Brain microvascular endothelial cell (primary cell): ENCODE data around the gene RALGAPA2.

Experiments
- DNase-seq: peaks from one replicate; pipeline ENCODE4 v3.0.0-alpha.2; 2020
- H3K27ac ChIP-seq: fragments of 250-450 bp; sonication (Bioruptor Pico); 2 replicates; pipeline ENCODE4 v1.5.1; 2020; ENCODE audit warnings: mild to moderate bottlenecking, moderate library complexity
- H3K27me3 ChIP-seq: fragments of 250-450 bp; sonication (Bioruptor Pico); replicated peaks from 2 replicates; pipeline ENCODE4 v1.5.1; 2020; ENCODE audit warnings: mild to moderate bottlenecking
- H3K36me3 ChIP-seq: fragments of 250-450 bp; sonication (Bioruptor Pico); replicated peaks from 2 replicates; pipeline ENCODE4 v1.5.1; 2020; ENCODE audit warnings: mild to moderate bottlenecking
- H3K4me3 ChIP-seq: 2 replicates; pipeline ENCODE4 v1.5.1; 2011; ENCODE audit warnings: low read depth, mild to moderate bottlenecking, control low read depth, low read length, moderate library complexity
- in situ Hi-C: cut with HindIII; loops from 2 replicates; pipeline ENCODE4 v1.10.0; 2017; ENCODE audit warnings: low sequenced_read_pairs, low pct_ligation_motif_present
- TF ChIP-seq, protein P1 (sequence below): IDR thresholded peaks from 2 replicates; pipeline ENCODE4 v1.5.1; 2011; ENCODE audit warnings: low read depth, mild to moderate bottlenecking, moderate library complexity, low read length, control low read depth, inconsistent platforms; ENCODE audit errors: missing control alignments

Gene RALGAPA2

DNA sequence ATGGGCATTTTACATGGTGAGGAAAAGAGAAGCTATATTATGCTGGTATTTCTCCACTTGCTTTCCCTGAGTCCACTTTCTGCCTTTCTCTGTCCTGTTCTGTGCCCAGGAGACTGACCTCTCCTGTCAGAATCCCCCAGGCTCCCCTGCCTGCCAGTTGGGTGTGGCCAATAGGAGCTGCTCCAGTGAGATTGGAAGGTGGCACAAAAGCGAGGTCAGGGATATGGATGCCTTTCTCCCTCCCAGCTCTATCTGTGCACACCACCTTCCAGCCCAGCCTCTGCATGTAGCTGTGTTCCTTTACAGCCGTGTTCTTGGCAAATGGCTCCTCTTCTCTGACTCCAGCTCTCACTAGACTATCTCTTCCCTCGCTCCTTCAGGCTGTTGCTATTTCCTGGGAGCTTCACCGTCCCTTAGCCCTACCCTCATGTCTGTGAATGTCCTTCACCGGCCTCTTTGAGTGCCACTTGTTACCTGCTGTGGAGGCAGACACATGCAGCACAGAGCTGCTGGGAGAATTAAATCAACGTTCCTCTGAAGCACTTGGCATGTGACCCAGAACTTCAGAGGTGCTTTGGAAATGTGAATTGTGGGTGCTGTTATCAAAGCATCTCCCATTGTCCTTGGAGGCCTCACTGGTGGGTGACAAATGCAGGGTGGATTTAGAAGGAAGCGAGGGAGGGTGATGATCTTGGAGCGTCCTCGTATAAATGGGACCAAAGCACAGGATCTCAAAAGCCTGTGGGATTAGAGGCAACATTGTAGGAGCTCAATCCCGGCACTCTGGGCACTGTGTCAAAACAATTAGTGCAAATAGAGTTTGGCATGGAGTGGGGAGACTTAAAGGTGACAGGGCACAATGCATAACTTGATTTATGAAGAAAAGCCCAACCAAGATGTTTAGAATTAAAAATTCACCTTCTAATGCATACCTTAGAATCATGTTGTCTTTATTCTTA lies 28.9 kb upstream of the RALGAPA2 start:
- no peak overlapping the region for H3K27ac ChIP-seq
- TF ChIP-seq, protein P1, sequence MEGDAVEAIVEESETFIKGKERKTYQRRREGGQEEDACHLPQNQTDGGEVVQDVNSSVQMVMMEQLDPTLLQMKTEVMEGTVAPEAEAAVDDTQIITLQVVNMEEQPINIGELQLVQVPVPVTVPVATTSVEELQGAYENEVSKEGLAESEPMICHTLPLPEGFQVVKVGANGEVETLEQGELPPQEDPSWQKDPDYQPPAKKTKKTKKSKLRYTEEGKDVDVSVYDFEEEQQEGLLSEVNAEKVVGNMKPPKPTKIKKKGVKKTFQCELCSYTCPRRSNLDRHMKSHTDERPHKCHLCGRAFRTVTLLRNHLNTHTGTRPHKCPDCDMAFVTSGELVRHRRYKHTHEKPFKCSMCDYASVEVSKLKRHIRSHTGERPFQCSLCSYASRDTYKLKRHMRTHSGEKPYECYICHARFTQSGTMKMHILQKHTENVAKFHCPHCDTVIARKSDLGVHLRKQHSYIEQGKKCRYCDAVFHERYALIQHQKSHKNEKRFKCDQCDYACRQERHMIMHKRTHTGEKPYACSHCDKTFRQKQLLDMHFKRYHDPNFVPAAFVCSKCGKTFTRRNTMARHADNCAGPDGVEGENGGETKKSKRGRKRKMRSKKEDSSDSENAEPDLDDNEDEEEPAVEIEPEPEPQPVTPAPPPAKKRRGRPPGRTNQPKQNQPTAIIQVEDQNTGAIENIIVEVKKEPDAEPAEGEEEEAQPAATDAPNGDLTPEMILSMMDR, result no peak
- in situ Hi-C loops, result no loop called here

GRCh38 chr20:20740541-20740940 lies 28.1 kb upstream of the RALGAPA2 start:
- Histone ChIP-seq H3K36me3 (no peaks in the 10 kb centered on the region), H3K27me3 (no peaks in the 10 kb centered on the region), H3K27ac (no peak overlapping the region), H3K4me3 (no peak overlapping the region)
- no peak for DNase-seq
- TF ChIP-seq, protein P1, result no peak
- in situ Hi-C loops, result no loop called here

More for the DNA sequence above, 28.9 kb upstream of the RALGAPA2 start:
- no peak for DNase-seq
- Histone ChIP-seq H3K27me3 (no peaks in the 10 kb centered on the region), H3K36me3 (no peaks in the 10 kb centered on the region), H3K4me3 (no peak overlapping the region)

GRCh38 chr20:20737158-20737557 lies 24.7 kb upstream of the RALGAPA2 start:
- TF ChIP-seq, protein P1, result no peak
- no peak overlapping the region for H3K4me3 ChIP-seq
- no peaks in the 10 kb centered on the region for H3K27me3 ChIP-seq
- in situ Hi-C loops, result no loop called here
- no peak for DNase-seq
- no peaks in the 10 kb centered on the region for H3K36me3 ChIP-seq
- no peak overlapping the region for H3K27ac ChIP-seq

DNA sequence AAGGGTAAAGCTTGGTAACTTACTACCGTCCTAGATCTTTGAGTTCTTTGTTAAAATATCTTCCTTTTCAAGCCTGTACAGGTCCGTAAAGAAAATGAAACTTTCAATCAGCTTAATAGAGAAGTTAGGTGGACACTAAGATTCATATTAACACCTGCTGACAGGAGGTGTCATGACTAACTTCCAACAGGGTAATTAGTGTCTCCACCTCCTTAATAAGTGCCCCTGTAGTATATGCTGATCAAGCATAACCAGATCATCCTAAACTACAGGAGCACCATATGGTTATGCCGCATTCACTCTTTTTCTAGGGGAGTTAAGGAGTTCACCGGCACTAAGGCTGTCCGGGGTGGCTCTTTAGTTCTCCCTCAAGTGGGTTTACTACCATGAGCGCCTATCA lies 23.9 kb upstream of the RALGAPA2 start:
- Histone ChIP-seq H3K36me3 (no peaks in the 10 kb centered on the region), H3K27ac (no peak overlapping the region)
- TF ChIP-seq, protein P1, result no peak

DNA sequence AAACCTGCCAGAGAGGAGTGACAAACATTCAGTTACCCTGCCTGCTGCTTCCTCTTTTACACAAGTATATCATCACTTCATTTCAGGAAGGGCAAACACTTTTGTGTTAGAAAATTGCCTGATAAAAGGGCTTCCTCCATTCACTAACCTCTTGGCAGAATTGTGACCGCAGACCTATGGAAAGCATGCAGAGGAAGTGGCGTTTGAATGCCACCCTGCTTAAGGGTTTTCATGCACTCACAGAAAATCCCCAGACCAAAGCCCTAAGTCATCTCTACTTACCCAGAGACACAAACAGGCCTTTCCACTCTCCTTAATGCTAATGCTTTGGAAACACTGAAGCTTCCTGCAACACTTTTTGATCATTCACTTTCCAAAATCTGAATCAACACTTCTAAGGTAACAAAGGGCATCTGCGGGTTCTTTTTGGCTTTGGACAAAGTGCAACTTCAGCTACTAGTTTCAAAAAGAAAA lies 22.1 kb upstream of the RALGAPA2 start:
- in situ Hi-C loops, result no loop called here
- no peak overlapping the region for H3K4me3 ChIP-seq
- H3K27me3 ChIP-seq, result no peaks in the 10 kb centered on the region
- TF ChIP-seq, protein P1, result no peak
- H3K27ac ChIP-seq, result no peak overlapping the region
- no peak for DNase-seq
- H3K36me3 ChIP-seq, result no peaks in the 10 kb centered on the region

More for the DNA sequence above, 23.9 kb upstream of the RALGAPA2 start:
- no peak for DNase-seq
- in situ Hi-C loops, result no loop called here
- Histone ChIP-seq H3K27me3 (no peaks in the 10 kb centered on the region), H3K4me3 (no peak overlapping the region)

- Histone ChIP-seq H3K36me3 (no peaks in the 10 kb centered on the region), H3K27ac (no peak overlapping the region), H3K27me3 (no peaks in the 10 kb centered on the region), H3K4me3 (no peak overlapping the region)
- TF ChIP-seq, protein P1, result no peak
- in situ Hi-C loops, result no loop called here
- no peak for DNase-seq
Measured at GRCh38 chr20:20733943-20734342, 21.5 kb upstream of the RALGAPA2 start.
